HepG2 (cell line): ENCODE data around the gene ESRRB. TPM values are rescaled to one million over a fixed set of nuclear protein-coding genes. Genes with fewer than 3 reads are reported as not detected.

Experiments
- FOXP4 ChIP-seq: sonication (generic); formaldehyde crosslinking; IDR thresholded peaks from 2 replicates; pipeline ENCODE4 v1.4.0; 2020; ENCODE audit warnings: missing genetic modification reagents
- HOXA9 ChIP-seq: sonication (generic); formaldehyde crosslinking; IDR thresholded peaks from 2 replicates; pipeline ENCODE4 v1.8.1; 2022; ENCODE audit warnings: missing genetic modification reagents, mild to moderate bottlenecking, moderate library complexity, borderline replicate concordance
- IKZF1 ChIP-seq: fragments of 450-650 bp; IDR thresholded peaks from 2 replicates; pipeline ENCODE4 v1.7.1; 2016
- JUNB ChIP-seq: sonication (generic); formaldehyde crosslinking; IDR thresholded peaks from 2 replicates; pipeline ENCODE4 v1.8.0; 2022; ENCODE audit warnings: missing genetic modification reagents, mild to moderate bottlenecking, borderline replicate concordance
- NCOA1 ChIP-seq: sonication (generic); formaldehyde crosslinking; IDR thresholded peaks from 2 replicates; pipeline ENCODE4 v1.9.0; 2021; ENCODE audit warnings: missing genetic modification reagents
- NFE2 ChIP-seq: sonication (generic); formaldehyde crosslinking; IDR thresholded peaks from 2 replicates; pipeline ENCODE4 v1.4.0; 2020; ENCODE audit warnings: missing genetic modification reagents
- NFIC ChIP-seq: IDR thresholded peaks from 2 replicates; pipeline ENCODE4 v1.6.1; 2012; ENCODE audit warnings: mild to moderate bottlenecking, low read length, inconsistent platforms
- ZBTB25 ChIP-seq: IDR thresholded peaks from 2 replicates; pipeline ENCODE4 v1.6.1; 2018; ENCODE audit warnings: missing genetic modification reagents
- ZFX ChIP-seq: sonication (generic); formaldehyde crosslinking; IDR thresholded peaks from 2 replicates; pipeline ENCODE4 v1.4.0; 2020; ENCODE audit warnings: mild to moderate bottlenecking, low read depth, missing genetic modification reagents, moderate library complexity
- ZNF205 ChIP-seq: IDR thresholded peaks from 2 replicates; pipeline ENCODE4 v1.6.1; 2018; ENCODE audit warnings: missing biosample characterization, missing genetic modification reagents
- ZNF224 ChIP-seq: sonication (generic); formaldehyde crosslinking; IDR thresholded peaks from 2 replicates; pipeline ENCODE4 v1.5.0; 2020; ENCODE audit warnings: mild to moderate bottlenecking, missing genetic modification reagents
- ZNF232 ChIP-seq: sonication (generic); formaldehyde crosslinking; IDR thresholded peaks from 2 replicates; pipeline ENCODE4 v1.4.0; 2020; ENCODE audit warnings: missing genetic modification reagents, borderline replicate concordance
- ZNF256 ChIP-seq: sonication (generic); formaldehyde crosslinking; conservative IDR thresholded peaks from 2 replicates; pipeline ENCODE4 v1.4.0; 2020; ENCODE audit warnings: missing genetic modification reagents
- ZNF510 ChIP-seq: sonication (generic); formaldehyde crosslinking; IDR thresholded peaks from 2 replicates; pipeline ENCODE4 v1.4.0; 2020; ENCODE audit warnings: low read depth, mild to moderate bottlenecking, missing genetic modification reagents
- ZNF629 ChIP-seq: sonication (generic); formaldehyde crosslinking; conservative IDR thresholded peaks from 2 replicates; pipeline ENCODE4 v1.5.0; 2020; ENCODE audit warnings: missing genetic modification reagents
- ZNF761 ChIP-seq: sonication (generic); formaldehyde crosslinking; conservative IDR thresholded peaks from 2 replicates; pipeline ENCODE4 v1.4.0; 2020; ENCODE audit warnings: mild to moderate bottlenecking, missing genetic modification reagents
- ZNF841 ChIP-seq: sonication (generic); formaldehyde crosslinking; IDR thresholded peaks from 2 replicates; pipeline ENCODE4 v1.8.1; 2023; ENCODE audit warnings: missing genetic modification reagents, borderline replicate concordance
- polyA plus RNA-seq, 8 experiments: library from polyadenylated mRNA; depleted of rRNA in 3 of 8; stranded (reverse) in 7 of 8; unstranded in 1 of 8; fragments of >200 nt; fragmentation: Illumina TruSeq in 4 of 8; extraction: Trizol in 4 of 8; gene quantifications; 2 replicates each; pipeline versions ENCODE4 v1.2.1 to v1.2.3, GENCODE V29; 2011 to 2016; ENCODE audit warnings: low read depth in 4 of 8, missing spikeins in 1 of 8, mixed read lengths in 1 of 8; ENCODE audit not compliant: insufficient read depth in 1 of 8
- total RNA-seq, 5 experiments: library from RNA; depleted of rRNA; stranded (reverse); fragments of >200 nt; fragmentation: Illumina TruSeq; extraction: Trizol; gene quantifications; 2 replicates each; pipeline ENCODE4 v1.2.3, GENCODE V29; 2016; ENCODE audit warnings: low read depth in 1 of 5
- TF ChIP-seq, protein P1 (sequence below): sonication (generic); formaldehyde crosslinking; IDR thresholded peaks from 2 replicates; pipeline ENCODE4 v1.4.0; 2020; ENCODE audit warnings: missing genetic modification reagents
- TF ChIP-seq, protein P2 (sequence below): sonication (generic); formaldehyde crosslinking; IDR thresholded peaks from 2 replicates; pipeline ENCODE4 v1.5.0; 2020; ENCODE audit warnings: mild to moderate bottlenecking, missing genetic modification reagents, borderline replicate concordance
- TF ChIP-seq, protein P3 (sequence below): sonication (generic); formaldehyde crosslinking; IDR thresholded peaks from 2 replicates; pipeline ENCODE4 v1.4.0; 2020; ENCODE audit warnings: missing genetic modification reagents, borderline replicate concordance

Gene ESRRB
- total and polyA plus RNA-seq, 2 of the 13 experiments (the other 11 are each of a cell fraction or from before 2014, with no cell fraction given), result 0.04 to 0.33 TPM

DNA sequence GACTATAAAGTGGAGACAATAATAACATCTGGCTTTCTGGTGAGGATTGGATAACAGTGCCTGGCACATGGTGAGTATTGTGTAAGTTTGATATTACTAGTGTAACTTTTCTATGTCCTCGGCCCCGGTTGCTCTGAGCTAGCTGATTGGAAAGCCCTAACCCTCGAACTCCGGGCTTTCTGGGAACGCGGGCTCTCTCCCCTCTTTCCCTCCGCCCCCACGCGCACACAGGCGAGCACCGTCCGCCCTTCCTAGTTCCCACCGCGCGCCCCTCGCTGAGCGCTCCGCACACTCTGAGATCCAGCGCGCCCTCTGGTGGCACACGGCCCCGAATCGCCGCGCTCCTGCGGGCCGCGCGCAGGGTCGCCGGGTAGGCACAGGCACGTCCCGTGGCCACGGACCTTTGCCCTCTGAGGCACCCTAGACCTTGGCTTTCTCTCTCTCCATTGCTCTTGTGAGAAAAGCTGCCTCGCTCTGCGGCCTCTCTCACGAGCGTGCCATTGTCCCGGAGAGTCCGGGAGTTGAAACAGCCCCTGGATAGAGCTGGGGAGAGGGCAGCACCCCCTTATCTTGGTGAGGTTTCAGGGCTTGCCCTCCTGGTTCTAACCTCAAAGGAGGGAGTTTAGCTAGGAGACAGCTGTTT is 23.2 kb upstream of the ESRRB start (continued):
- TF ChIP-seq, protein P1, sequence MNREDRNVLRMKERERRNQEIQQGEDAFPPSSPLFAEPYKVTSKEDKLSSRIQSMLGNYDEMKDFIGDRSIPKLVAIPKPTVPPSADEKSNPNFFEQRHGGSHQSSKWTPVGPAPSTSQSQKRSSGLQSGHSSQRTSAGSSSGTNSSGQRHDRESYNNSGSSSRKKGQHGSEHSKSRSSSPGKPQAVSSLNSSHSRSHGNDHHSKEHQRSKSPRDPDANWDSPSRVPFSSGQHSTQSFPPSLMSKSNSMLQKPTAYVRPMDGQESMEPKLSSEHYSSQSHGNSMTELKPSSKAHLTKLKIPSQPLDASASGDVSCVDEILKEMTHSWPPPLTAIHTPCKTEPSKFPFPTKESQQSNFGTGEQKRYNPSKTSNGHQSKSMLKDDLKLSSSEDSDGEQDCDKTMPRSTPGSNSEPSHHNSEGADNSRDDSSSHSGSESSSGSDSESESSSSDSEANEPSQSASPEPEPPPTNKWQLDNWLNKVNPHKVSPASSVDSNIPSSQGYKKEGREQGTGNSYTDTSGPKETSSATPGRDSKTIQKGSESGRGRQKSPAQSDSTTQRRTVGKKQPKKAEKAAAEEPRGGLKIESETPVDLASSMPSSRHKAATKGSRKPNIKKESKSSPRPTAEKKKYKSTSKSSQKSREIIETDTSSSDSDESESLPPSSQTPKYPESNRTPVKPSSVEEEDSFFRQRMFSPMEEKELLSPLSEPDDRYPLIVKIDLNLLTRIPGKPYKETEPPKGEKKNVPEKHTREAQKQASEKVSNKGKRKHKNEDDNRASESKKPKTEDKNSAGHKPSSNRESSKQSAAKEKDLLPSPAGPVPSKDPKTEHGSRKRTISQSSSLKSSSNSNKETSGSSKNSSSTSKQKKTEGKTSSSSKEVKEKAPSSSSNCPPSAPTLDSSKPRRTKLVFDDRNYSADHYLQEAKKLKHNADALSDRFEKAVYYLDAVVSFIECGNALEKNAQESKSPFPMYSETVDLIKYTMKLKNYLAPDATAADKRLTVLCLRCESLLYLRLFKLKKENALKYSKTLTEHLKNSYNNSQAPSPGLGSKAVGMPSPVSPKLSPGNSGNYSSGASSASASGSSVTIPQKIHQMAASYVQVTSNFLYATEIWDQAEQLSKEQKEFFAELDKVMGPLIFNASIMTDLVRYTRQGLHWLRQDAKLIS (CRISPR knock-in tag), result no peak
- TF ChIP-seq FOXP4 (CRISPR knock-in tag) (no peak), NCOA1 (CRISPR knock-in tag) (0 out of 2 replicates have a peak, but pooled peaks have one; percentile 52), ZNF761 (CRISPR knock-in tag) (0 out of 2 replicates have a peak, but pooled peaks have one; percentile 52), HOXA9 (no peak), ZNF224 (no peak), ZNF841 (CRISPR knock-in tag) (no peak), ZNF510 (CRISPR knock-in tag) (no peak), NFIC (no peak), NFE2 (CRISPR knock-in tag) (no peak), JUNB (CRISPR knock-in tag) (no peak), ZNF232 (CRISPR knock-in tag) (no peak), ZNF256 (CRISPR knock-in tag) (no peak), IKZF1 (no peak), ZFX (CRISPR knock-in tag) (peak; percentile 61; the same call in 1 of the 2 replicates), ZNF629 (CRISPR knock-in tag) (no peak), ZBTB25 (CRISPR knock-in tag) (no peak), ZNF205 (CRISPR knock-in tag) (no peak)
- TF ChIP-seq, protein P2, sequence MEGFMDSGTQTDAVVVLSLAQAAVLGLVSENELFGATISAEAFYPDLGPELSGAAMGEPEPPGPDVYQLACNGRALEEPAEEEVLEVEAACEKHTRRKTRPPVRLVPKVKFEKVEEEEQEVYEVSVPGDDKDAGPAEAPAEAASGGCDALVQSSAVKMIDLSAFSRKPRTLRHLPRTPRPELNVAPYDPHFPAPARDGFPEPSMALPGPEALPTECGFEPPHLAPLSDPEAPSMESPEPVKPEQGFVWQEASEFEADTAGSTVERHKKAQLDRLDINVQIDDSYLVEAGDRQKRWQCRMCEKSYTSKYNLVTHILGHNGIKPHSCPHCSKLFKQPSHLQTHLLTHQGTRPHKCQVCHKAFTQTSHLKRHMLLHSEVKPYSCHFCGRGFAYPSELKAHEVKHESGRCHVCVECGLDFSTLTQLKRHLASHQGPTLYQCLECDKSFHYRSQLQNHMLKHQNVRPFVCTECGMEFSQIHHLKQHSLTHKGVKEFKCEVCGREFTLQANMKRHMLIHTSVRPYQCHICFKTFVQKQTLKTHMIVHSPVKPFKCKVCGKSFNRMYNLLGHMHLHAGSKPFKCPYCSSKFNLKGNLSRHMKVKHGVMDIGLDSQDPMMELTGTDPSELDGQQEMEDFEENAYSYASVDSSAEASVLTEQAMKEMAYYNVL, result peak; percentile 38; the same call in 1 of the 2 replicates
- TF ChIP-seq, protein P3, sequence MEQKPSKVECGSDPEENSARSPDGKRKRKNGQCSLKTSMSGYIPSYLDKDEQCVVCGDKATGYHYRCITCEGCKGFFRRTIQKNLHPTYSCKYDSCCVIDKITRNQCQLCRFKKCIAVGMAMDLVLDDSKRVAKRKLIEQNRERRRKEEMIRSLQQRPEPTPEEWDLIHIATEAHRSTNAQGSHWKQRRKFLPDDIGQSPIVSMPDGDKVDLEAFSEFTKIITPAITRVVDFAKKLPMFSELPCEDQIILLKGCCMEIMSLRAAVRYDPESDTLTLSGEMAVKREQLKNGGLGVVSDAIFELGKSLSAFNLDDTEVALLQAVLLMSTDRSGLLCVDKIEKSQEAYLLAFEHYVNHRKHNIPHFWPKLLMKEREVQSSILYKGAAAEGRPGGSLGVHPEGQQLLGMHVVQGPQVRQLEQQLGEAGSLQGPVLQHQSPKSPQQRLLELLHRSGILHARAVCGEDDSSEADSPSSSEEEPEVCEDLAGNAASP, result peak; percentile 53; the same call in 1 of the 2 replicates
